Head of caudate nucleus (tissue), 42 donors: ENCODE results near the gene INKA2.

ENCODE experiments used
- DNase-seq, 42 donors: peaks; one replicate each; pipeline versions ENCODE4 v3.0.0 to v3.0.0-alpha.2; 2020 to 2021; ENCODE audit warnings: mixed read lengths in 7 of 42
- intact Hi-C: fragments of 100-400 bp; cut with DNase I; formaldehyde crosslinking; loops from one replicate; pipeline ENCODE4 v1.15.0; 2022

The INKA2 gene

GRCh38 chr1:111737216-111738132, 1.7 kb downstream of the INKA2 start:
- peak in 7 of 42 donors; percentile 27 to 77 (median 52) for DNase-seq
- intact Hi-C loops = loop anchor here (2.0 kb wide), 1 partner anchor 17 kb away; the partner anchor contains the start of gene DDX20

- peak; percentile 50 to 95 (median 85) for DNase-seq
- intact Hi-C loops = no loop called here
Measured at GRCh38 chr1:111736548-111737215, 2.5 kb downstream of the INKA2 start.

GRCh38 chr1:111735858-111736544, 3.2 kb downstream of the INKA2 start:
- intact Hi-C loops = no loop called here

DNA sequence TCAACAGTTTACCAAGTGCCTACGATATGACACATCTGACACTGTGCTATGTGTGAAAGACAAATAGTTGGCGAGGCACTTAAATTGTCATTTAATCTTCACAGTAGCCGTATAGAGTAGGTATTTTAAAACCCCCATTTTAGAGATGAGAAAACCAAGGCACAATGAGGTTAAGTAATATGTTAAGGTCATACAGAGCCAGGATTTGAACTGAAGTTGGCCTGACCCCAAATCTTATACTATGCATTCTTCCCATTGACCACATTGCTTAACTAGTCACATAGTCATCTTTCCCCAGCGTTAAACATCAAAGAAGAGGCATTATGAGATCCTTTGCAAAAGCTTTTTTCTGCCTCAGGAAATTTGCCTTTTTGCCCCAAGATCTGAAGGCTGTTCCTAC, 3.9 kb downstream of the INKA2 start:
- intact Hi-C loops = no loop called here
- no peak for DNase-seq

More at GRCh38 chr1:111735858-111736544, 3.2 kb downstream of the INKA2 start:
- peak in 39 of 42 donors; percentile 36 to 88 (median 62) for DNase-seq

GRCh38 chr1:111734856-111735255, 4.3 kb downstream of the INKA2 start:
- intact Hi-C loops = no loop called here
- peak in 2 of 42 donors; percentile 10 to 18 for DNase-seq

GRCh38 chr1:111734426-111734825, 4.8 kb downstream of the INKA2 start:
- intact Hi-C loops = no loop called here
- peak in 3 of 42 donors; percentile 12 to 29 (median 17) for DNase-seq

- intact Hi-C loops = no loop called here
- DNase-seq = no peak
Measured at GRCh38 chr1:111733992-111734341, 5.2 kb downstream of the INKA2 start.

GRCh38 chr1:111733183-111733991, 5.8 kb downstream of the INKA2 start:
- intact Hi-C loops = no loop called here
- DNase-seq = peak in 23 of 42 donors; percentile 17 to 76 (median 53)

DNA sequence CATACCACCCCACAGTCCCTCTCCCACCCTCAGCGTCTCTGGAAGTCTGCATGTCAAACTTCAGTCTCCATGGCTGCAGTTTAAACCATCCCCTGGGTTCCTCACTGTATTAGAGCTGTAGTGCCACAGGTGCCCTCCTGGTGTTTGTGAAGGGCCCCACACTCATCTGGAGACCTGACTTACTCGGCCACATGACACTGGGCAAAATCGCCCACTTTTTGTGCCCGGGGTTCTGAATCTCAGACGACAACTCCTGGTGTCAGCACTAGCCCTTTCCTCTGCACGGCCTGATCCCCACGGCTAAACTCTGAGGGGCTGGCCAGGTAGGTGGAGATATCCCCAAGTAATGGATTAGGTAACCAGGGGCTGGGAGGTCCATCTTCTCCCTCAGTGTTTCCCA, 6.5 kb downstream of the INKA2 start:
- intact Hi-C loops = no loop called here
- peak in 3 of 42 donors; percentile 18 to 34 (median 24) for DNase-seq

GRCh38 chr1:111731956-111732355, 7.2 kb downstream of the INKA2 start:
- intact Hi-C loops = no loop called here
- DNase-seq = peak in 2 of 42 donors; percentile 19 to 28

DNA sequence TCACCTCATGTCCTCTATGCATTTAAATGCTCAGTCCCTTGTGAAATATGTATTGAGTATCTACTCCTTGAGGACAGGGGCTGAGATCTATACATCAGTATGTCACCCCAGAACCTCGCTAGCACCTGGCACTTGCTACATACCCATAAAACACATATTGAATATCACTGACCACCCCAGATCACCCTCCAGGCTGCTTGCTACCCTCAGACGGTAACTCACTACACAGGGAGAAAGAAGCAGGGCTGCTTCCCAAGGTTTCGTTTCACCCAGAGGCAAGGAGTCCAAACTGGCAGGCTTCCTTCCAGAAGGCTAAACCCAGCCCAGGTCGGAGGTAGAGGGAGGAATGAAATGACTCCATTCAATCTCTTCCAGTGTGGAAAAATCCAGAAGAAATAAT, 8.5 kb downstream of the INKA2 start:
- intact Hi-C loops = no loop called here

GRCh38 chr1:111729946-111730681, 9.1 kb downstream of the INKA2 start:
- intact Hi-C loops = no loop called here
- peak in 7 of 42 donors; percentile 32 to 63 (median 45) for DNase-seq

More for the DNA sequence above, 8.5 kb downstream of the INKA2 start:
- DNase-seq = peak in 1 of 42 donors; percentile 41

DNA sequence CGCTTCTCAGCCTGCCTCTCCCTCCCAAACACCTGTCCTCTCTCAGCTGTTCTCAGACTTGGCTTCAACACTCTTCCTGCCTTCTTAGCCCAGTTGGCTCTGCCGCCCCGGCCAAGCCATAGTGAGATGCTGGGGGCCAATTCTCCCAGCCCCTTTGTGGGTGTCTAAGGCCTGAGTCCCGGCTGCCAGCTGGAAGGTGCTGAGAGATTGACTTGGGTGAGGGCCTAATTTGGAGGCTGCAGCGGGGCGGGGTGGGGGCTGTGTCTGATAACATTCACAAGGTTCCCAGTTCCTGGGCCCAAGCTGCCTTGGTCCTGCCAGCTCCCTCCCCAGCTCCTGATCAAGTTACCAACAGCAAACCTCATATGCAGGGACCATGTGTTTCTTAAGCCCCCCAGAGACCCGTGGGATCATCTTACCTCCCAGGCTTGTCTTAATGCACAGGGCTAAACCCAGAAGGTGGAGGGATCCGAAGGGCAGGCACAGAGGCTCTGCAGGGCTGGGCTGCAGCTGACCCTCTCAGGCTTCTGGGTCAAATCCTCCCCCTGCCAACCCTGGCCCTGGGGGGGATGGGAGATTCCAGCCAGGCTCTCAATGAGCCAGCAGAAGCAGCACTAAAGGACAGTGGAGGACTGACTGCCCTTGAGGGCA, 9.8 kb downstream of the INKA2 start:
- intact Hi-C loops = no loop called here
- DNase-seq = peak in 5 of 42 donors; percentile 26 to 44 (median 36)

DNA sequence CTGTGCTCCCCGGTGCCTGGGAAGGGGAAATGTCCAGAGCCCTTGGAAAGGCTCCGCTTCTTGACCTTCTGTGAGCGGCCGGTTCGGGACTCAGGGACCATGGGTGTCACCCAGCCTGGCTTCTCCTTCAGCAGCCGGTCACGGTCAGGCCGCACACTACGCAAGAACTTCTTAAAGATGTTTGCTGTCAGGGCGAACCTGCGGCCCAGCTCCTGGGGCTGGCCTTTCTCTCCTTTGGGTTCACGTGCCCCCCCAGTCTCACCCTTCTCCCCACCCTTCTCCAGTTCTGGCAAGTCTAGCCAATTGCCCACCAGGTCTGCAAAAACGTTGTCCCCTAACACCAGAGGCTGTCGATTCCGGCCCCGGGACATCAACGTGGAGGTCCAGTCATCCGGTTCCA, 12.1 kb downstream of the INKA2 start:
- intact Hi-C loops = no loop called here
- peak in 2 of 42 donors; percentile 11 to 18 for DNase-seq

GRCh38 chr1:111725192-111725591, 14.0 kb downstream of the INKA2 start:
- intact Hi-C loops = no loop called here
- peak in 11 of 42 donors; percentile 30 to 63 (median 45) for DNase-seq

- DNase-seq = no peak
- intact Hi-C loops = no loop called here
Measured at GRCh38 chr1:111723871-111724270, 15.3 kb downstream of the INKA2 start.

DNA sequence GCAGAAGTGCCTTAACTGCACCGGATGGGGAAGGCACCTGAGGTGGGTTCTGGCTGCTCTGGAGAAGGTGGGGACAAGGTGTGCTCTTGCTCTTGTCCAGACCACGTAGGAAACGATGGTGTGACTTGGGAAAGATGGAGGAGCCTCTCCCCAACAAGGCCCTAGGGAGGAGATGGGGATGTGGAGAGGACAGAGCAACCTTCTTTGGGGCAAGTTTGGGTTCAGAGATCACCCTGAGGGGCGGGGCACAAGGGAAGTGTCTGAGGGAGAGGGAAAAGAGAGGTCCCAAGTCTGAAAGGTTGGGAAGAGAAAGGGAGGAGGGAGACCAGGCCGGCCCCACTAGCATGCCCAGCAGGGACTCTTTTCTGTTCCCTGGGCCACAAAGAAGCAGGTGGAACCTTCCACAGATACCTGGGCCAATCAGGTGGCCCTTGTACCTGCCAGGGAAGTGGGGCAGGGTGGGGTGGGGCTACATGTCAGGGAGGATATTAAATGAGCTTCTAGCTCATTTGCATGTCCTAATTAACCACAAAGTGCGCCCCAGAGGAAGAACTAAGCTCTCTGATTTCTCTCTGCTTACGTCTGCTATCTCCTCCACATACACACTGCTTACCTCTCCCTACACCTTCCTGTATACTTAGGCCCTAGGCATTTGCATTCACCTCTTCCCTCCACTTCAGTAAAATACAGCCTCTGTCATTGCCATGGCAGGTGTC, 15.9 kb downstream of the INKA2 start:
- intact Hi-C loops = no loop called here

More for the DNA sequence above, 15.9 kb downstream of the INKA2 start:
- DNase-seq = peak in 1 of 42 donors; percentile 12
